Astrocyte of the spinal cord (primary cell): Measurements from ENCODE around the gene ALG6.

Experiments
- DNase-seq: peaks from one replicate; pipeline ENCODE4 v3.0.0; 2011; ENCODE audit warnings: low read depth, low spot score
- H3K4me3 ChIP-seq: 2 replicates; pipeline ENCODE4 v1.5.1; 2011; ENCODE audit warnings: low read depth, mild to moderate bottlenecking, low read length, moderate library complexity
- in situ Hi-C: cut with HindIII; loops from 2 replicates; pipeline ENCODE4 v1.10.0; 2017; ENCODE audit warnings: low sequenced_read_pairs
- TF ChIP-seq, protein P1 (sequence below): IDR thresholded peaks from 2 replicates; pipeline ENCODE4 v1.5.1; 2012; ENCODE audit warnings: low read depth, mild to moderate bottlenecking, low read length, inconsistent platforms

The ALG6 gene

DNA sequence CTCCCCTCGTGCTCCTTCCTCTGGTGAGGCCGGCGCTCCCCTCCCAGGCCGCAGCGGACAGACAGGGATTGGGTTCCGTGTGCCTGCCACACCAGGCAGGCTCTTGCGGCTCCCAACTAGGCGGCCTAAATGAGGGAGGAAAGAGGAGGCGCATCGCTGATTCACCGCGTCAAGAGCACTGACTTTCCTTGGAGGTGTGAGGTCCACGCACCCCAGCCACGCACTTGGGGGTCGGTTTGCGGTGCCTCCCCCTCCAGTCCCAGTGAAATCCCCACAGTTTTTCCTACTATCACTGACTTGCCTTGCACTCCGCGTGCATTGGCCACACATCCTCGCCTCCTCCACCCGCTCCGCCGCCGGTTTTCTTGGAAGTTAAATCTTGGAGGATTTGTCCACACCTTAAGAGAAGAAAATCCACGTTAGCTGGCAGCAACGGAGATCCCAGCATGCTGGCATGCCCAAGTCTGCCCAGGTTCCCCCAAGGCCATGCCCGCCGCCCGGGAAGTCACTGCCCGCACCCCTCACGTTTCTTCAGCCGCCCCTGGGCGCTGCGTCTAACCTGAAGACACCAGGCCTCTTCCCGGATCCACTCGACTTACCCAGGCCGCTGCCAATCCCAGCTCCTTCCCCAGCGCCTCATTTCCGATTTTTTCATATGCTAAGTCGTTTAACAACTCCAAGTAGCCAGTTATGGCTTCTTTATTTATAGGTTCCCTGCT is 46.2 kb upstream of the ALG6 start:
- TF ChIP-seq, protein P1, sequence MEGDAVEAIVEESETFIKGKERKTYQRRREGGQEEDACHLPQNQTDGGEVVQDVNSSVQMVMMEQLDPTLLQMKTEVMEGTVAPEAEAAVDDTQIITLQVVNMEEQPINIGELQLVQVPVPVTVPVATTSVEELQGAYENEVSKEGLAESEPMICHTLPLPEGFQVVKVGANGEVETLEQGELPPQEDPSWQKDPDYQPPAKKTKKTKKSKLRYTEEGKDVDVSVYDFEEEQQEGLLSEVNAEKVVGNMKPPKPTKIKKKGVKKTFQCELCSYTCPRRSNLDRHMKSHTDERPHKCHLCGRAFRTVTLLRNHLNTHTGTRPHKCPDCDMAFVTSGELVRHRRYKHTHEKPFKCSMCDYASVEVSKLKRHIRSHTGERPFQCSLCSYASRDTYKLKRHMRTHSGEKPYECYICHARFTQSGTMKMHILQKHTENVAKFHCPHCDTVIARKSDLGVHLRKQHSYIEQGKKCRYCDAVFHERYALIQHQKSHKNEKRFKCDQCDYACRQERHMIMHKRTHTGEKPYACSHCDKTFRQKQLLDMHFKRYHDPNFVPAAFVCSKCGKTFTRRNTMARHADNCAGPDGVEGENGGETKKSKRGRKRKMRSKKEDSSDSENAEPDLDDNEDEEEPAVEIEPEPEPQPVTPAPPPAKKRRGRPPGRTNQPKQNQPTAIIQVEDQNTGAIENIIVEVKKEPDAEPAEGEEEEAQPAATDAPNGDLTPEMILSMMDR, result no peak
- no peak overlapping the region for H3K4me3 ChIP-seq
- no peak for DNase-seq
- in situ Hi-C loops, result no loop called here

DNA sequence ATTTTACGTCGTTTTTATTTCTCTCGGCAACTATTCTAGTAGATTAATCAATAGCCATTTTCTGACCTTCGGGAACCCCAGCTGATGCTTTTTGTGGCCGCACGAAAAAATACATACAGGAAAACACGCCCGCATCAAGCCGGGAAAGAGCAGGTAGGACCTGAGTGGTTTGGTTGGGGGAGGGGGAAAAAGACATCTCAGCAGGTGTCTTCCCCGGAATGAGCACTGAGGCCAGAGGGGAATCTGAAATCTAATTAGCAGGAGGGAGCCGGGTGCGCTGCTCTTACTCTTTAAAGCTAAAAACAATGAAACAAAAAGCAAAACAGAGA is 45.7 kb upstream of the ALG6 start:
- TF ChIP-seq, protein P1, result no peak
- DNase-seq, result no peak
- in situ Hi-C loops, result no loop called here
- H3K4me3 ChIP-seq, result peak overlapping the region; percentile 10

DNA sequence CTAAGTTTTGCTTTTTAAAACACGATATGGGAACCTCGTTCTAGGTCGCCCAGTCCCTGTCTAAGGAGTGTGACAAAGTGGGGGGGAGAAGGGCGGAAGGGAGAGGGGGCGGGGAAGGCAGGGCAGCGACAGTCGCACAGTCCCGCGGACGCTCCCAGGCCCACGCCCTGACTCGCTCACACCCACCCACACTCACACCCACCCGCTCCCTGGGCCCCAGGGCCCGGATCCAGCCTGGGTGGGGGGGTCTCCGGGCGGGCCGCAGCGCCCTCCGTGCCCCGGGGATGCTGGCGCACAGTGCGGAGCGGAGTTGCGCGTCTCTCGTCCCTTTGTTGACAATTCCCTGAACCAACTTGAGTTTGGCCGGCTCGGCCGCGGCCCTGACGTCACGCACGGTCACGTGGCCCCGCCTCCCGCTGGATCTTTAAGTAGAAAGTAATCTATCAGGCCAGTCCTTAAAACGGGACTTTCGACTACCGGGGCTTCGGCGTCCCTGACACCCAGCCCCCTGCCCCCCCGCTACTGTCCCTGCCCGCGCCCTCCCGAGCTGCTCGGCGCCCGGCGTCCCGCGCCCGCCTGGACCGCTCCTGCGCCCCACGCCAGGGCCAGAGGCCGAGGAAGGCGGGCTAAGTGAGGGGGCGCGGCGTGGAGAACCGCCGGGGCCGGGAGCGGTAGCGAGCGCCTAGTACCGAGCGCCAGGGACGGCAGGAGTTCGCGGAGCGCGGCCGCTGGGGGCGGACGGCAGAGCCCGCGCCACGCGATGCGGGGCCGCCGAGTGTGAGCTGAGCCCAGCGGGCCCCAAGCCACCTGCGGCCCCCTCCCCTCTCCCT is 45.1 kb upstream of the ALG6 start, which contains the start of gene FOXD3:
Gene FOXD3 (plus strand): TSS at position 454 of the 830 bp plus-strand sequence. CDS start 492 bp downstream, outside the sequence.
- in situ Hi-C loops, result no loop called here

DNA sequence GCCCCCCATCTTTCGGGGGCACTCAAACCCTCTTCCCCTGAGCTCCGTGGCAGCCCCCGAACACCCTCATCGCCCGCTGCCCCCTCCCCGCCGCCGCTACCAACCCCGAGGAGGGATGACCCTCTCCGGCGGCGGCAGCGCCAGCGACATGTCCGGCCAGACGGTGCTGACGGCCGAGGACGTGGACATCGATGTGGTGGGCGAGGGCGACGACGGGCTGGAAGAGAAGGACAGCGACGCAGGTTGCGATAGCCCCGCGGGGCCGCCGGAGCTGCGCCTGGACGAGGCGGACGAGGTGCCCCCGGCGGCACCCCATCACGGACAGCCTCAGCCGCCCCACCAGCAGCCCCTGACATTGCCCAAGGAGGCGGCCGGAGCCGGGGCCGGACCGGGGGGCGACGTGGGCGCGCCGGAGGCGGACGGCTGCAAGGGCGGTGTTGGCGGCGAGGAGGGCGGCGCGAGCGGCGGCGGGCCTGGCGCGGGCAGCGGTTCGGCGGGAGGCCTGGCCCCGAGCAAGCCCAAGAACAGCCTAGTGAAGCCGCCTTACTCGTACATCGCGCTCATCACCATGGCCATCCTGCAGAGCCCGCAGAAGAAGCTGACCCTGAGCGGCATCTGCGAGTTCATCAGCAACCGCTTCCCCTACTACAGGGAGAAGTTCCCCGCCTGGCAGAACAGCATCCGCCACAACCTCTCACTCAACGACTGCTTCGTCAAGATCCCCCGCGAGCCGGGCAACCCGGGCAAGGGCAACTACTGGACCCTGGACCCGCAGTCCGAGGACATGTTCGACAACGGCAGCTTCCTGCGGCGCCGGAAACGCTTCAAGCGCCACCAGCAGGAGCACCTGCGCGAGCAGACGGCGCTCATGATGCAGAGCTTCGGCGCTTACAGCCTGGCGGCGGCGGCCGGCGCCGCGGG is 44.2 kb upstream of the ALG6 start:
- in situ Hi-C loops, result no loop called here
- H3K4me3 ChIP-seq, result no peak overlapping the region
- no peak for DNase-seq

More for the DNA sequence above, 45.1 kb upstream of the ALG6 start, which contains the start of gene FOXD3:
- TF ChIP-seq, protein P1, result no peak
- H3K4me3 ChIP-seq, result peak within 1 kb of the TSS; percentile 10
- DNase-seq, result no peak

DNA sequence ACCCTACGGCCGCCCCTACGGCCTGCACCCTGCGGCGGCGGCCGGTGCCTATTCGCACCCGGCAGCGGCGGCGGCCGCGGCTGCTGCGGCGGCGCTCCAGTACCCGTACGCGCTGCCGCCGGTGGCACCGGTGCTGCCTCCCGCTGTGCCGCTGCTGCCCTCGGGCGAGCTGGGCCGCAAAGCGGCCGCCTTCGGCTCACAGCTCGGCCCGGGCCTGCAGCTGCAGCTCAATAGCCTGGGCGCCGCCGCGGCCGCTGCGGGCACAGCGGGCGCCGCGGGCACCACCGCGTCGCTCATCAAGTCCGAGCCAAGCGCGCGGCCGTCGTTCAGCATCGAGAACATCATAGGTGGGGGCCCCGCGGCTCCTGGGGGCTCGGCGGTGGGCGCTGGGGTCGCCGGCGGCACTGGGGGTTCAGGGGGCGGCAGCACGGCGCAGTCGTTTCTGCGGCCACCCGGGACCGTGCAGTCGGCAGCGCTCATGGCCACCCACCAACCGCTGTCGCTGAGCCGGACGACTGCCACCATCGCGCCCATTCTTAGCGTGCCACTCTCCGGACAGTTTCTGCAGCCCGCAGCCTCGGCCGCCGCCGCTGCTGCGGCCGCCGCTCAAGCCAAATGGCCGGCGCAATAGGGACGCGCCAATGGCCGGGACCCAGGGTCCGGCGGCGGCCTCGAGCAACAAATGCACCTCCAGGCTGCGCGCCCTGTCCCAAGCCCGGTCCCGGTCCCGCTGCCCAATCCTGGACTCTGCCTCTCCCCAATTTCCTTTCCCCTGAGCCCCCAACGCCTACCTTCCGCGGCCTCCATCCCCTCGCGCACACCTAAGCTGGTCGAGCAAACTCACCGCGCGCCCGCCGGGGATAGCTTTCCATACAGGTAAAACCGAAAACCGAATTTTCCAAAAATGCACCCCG is 43.3 kb upstream of the ALG6 start:
- TF ChIP-seq, protein P1, result no peak
- H3K4me3 ChIP-seq, result no peak overlapping the region
- in situ Hi-C loops, result no loop called here
- DNase-seq, result no peak

More for the DNA sequence above, 44.2 kb upstream of the ALG6 start:
- TF ChIP-seq, protein P1, result no peak
